NCI-H774 (cell line): ENCODE results near the gene ZNF491.
"Not testable (repeated sequence)": the region's sequence is repeated elsewhere in the genome, so short reads cannot be mapped to it uniquely, and the experiment has no call there.

Source experiments
- DNase-seq: peaks from one replicate; lab custom pipeline; 2025; lab: John Stamatoyannopoulos, UW

The ZNF491 gene

DNA sequence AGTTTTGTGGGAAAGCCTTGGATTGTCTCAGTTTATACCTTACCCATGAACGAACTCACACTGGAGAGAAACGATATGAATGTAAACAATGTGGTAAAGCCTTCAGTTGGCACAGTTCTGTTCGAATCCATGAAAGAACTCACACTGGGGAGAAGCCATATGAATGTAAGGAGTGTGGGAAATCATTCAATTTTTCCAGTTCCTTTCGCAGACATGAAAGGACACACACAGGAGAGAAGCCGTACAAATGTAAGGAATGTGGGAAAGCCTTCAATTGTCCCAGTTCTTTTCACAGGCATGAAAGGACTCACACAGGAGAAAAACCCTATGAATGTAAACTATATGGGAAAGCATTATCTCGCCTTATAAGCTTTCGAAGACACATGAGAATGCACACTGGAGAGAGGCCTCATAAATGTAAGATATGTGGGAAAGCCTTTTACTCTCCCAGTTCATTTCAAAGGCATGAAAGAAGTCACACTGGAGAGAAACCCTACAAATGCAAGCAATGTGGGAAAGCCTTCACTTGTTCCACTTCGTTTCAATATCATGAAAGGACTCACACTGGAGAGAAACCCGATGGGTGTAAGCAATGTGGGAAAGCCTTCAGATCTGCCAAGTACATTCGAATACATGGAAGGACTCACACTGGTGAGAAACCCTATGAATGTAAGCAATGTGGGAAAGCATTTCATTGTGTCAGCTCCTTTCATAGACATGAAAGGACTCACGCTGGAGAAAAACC is 8.2 kb downstream of the ZNF491 start:
- DNase-seq = no peak

DNA sequence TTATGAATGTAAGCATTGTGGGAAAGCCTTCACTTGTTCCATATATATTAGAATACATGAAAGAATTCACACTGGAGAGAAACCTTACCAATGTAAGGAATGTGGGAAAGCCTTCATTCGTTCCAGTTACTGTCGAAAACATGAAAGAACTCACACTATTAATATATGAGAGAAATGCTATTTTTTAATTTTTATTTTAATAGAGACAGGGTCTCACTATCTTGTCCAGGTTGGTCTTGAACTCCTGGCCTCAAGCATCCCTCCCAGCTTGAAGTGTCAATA is 8.7 kb downstream of the ZNF491 start:
- no peak for DNase-seq

GRCh38 chr19:11813703-11814028 is 15.3 kb downstream of the ZNF491 start:
- no peak for DNase-seq

DNA sequence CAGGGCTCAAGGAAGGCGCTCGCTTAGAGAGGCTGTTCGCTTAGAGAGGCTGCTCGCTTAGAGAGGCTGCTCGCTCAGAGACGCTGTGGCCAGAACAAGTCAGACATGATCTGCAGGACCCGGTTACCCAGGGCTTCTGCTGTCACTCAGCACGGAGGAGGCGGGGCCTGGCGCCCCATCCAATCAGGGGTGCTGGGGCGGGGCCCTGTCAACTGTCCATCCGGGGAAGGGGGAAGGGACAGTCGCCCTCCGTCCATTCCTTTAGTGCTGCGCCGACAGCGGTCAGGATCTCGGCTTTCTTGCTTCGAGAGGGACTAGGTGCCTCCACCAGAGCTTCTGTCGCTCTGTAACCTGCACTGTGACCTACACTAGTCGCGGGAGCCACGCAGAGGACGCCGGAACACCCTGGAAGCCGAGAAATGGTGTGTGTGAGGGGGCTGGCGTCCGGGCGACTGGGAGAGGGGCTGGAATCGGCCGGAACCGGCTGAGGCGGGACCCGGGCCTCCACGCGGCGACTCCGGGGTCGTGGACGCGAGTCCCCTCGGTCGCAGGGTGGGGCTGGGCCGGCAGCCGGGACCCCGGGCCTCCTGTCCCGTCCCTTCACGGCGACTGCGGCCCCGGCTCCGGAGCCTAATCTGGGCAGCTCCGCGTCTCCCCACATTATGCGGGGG is 15.8 kb downstream of the ZNF491 start, which contains the start of gene ZNF440:
Gene ZNF440, plus strand, starts transcription at position 245 of the 671 bp plus-strand sequence. Its CDS starts 175 bp downstream, at position 420.
- DNase-seq = peak; percentile 91

DNA sequence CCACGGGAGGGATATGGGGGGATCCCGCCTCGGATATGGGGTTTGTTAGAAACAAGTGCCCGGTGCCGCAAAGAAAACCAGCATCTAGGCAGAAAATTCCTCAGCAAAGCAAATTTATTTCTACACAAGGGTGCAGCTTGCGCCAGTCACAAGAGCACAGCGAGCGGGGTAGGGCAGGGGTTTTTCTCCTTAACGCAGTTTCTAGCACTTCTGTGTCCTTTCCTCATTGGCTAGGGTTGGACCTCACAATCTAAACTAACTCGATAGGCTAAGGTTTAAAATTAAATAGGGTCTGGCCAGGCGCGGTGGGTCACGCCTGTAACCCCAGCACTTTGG is 16.3 kb downstream of the ZNF491 start:
- no peak for DNase-seq

DNA sequence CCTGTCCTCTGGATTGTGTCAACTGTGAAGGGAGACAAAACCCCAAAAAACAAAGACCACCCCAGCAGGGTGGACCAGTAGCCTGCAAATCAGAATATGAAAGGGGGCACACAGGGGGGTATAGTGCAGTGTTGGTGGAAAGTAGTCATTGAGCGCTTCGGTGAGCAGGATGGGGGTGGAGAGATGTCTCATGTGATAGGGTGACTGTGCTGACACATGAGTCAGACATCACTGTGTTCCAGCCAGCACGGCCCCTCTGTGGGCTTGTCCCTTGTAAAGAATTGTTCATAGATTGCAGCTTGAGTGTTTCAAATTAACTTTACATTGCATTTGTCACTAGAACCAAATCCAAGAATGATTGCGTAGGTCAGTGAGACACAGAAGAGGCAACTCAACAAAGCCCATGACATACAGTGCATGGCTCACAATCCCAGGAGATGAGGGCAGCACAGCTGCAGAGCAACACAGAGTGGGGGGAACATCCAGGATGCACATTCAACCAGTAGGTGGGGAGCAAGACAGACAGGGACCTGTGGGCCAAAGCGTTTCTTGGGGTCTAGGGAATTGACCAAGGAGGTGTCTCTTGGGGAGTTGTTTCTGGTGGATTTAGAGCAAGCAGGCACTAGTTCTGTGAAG is 23.3 kb downstream of the ZNF491 start:
- DNase-seq = no peak

DNA sequence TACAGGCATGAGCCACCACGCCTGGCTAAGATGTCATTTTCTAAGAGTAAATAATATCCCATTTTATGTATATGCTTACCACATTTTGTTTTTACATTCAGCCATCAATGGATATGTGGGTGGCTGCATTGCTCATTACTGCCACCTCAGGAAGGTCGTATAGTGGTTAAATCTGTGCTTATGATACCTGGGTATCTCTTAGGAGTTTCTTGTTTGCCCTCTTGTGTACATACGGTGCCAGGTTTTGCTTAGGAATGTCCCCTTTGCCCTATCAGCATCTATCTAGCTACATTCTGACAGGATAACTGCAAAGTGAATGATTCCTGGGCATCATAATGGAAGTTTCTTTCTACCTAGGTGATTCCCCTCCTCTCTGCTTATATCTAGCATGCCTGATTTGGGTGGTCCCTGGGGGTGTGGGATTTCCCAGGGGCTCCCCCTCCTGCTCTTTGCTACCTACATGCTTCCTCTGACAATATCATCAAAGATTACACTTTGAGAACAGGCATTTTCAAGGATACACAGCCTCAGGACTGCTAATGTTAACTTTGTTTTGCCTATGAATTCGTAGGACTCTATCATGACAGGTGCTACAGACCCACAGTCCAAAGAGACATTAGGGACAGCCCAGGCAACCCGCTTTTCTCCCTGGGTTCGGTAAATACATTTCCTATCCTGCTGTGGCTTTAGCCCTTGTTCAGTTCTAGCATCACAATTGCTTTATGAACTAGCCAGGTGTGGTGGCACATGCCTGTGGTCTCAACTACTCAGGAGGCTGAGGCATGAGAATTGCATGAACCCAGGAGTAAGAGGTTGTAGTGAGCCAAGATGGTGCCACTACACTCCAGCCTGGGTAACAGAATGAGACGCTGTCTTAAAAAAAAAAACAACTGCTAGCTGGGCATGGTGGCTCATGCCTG is 30.9 kb downstream of the ZNF491 start:
- DNase-seq = not testable (repeated sequence)

DNA sequence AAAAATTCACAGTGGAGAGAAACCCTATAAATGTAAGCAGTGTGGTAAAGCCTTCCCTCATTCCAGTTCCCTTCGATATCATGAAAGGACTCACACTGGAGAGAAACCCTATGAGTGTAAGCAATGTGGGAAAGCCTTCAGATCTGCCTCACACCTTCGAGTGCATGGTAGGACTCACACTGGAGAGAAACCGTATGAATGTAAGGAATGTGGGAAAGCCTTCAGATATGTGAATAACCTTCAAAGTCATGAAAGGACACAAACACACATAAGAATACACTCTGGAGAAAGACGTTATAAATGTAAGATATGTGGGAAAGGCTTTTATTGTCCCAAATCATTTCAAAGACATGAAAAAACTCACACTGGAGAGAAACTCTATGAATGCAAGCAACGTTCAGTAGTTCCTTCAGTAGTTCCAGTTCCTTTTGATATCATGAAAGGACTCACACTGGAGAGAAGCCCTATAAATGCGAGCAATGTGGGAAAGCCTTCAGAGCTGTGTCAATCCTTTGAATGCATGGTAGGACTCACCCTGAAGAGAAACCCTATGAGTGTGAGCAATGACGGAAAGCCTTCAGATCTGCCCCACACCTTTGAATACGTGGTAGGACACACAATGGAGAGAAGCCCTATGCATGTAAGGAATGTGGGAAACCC is 34.1 kb downstream of the ZNF491 start:
- no peak for DNase-seq

DNA sequence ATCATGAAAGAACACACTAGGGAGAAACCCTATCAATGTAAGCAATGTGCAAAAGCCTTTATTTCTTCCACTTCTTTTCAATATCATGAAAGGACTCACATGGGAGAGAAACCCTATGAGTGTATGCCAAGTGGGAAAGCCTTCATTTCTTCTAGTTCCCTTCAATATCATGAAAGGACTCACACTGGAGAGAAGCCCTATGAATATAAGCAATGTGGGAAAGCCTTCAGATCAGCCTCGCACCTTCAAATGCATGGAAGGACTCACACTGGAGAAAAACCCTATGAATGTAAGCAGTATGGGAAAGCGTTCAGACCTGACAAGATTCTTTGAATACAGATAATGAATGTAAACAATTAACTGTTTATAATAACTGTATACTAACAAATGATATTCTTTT is 35.2 kb downstream of the ZNF491 start:
- no peak for DNase-seq

- DNase-seq = not testable (repeated sequence)
These were observed 37.3 kb downstream of the ZNF491 start for GRCh38 chr19:11835626-11836066.

DNA sequence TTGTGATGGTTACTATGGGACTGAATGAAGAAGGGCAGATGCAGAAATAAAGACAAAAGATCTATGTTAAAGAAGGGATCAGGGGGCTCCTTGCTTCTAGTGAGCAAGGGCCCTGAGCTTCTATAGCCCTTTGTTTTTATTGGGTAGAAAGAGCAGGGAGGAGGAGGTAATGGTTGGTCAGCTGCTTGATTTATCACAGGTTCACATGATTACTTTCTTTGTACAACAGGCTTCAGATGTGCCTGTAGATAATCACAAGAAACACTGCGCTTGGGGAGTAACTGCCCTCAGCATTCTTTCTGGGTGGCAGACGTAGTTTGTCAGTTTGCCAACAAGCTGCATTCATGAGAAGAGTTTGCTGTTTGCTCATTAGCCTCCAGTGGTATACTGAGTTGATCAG is 45.4 kb downstream of the ZNF491 start:
- no peak for DNase-seq

DNA sequence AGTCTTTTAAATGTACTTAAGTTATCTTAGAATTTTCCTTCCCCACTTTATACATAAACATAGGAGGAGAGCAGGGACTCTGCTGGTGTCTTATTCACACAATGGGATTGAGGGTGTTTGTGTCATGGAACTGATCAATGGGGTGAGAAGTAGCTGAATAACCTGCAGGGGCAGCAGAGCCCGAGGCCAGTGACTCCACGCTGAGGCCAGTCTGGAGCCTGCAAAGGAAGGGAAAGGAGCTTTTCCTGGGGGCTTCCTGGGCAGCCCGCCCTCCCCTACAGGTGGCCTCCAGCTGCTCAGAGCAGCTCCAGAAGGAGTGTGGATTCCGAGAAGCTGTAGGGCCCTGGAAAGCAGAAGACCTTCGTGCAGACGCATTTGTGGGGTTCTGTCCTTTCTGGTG is 49.3 kb downstream of the ZNF491 start:
- not testable (repeated sequence) for DNase-seq

- no peak for DNase-seq
These were observed 49.9 kb downstream of the ZNF491 start for GRCh38 chr19:11848200-11848593.

DNA sequence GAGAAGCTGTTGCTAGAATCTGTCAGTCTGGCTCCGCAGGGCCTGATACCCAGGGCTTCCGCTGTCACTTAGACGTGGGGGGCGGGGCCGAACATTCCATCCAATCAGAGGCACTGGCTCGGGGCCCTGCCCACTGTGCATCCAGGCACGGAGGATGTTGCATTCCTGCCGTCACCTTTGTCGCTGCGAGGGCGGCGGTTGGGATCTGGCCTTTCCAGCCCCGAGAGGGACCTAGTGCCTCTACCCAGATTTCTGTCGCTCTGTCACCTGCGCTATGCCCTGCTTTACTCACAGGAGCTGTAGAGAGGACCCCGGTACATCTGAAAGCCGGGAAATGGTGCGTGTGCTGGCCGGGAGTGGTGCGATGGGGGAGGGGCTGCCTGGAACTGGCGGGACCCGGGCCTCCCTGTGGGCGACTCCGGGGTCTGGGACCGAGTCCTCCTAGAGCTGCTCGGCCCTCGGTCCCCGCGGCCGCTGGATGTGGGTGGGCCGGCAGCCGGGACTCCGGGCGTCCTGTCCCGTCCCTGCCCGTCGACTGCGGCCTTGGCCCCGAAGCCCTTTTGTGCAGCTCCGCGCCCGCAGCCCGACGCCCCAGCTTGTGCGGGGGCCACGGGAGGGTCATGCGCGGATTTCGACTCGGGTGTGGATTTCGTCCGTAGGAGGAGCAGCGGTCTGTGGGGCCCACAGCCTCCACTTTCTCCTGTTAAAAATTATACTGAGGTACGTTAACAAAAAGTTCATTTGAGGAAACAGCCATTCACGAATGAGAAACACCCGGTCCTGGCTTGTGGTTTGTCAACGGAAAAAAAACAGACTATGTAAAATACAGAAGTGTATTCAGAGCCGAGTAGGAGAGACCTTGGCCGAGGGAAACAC is 50.5 kb downstream of the ZNF491 start, which contains the start of gene ZNF439:
Gene ZNF439, plus strand, starts transcription at position 133 of the 876 bp plus-strand sequence. Its CDS starts 142 bp downstream, at position 275.
- peak; percentile 74 for DNase-seq

DNA sequence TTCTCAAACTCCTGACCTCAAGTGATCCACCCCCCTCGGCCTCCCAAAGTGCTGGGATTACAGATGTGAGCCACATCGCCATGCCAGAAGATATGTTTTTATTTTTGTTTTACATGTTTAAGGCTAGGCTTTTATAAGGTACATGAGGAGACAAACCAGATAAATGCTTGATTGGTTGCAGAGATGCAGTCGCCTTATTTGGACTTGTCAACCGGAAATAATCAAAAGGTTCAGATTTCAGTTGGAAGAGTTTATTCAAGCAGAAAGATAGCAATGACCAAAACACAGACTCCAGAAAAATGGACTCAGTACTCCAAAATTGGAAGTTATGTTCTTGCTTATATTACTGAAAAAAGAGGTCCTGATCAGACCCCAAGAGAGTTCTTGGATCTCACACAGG is 52.0 kb downstream of the ZNF491 start:
- not testable (repeated sequence) for DNase-seq

DNA sequence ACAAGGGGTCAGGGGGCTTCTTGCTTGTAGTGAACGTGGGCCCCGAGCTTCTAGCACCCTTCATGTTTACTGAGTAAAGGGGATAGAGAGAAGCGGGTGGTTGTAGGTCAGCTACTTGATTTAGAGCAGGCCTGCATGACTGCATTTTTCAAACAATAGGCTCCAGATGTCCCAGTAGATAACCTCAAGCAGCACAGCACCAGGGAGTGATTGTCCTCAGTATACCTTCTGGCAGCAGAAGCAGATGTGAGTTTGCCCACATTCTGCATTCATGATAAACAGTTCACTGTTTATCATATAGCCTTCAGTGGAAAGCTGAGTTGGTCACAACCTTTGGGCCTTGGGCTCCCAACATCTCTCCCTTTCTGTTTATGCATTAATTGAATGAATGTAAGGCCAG is 55.0 kb downstream of the ZNF491 start:
- no peak for DNase-seq

- DNase-seq = no peak
These were observed 58.4 kb downstream of the ZNF491 start for GRCh38 chr19:11856596-11857250.
